Epithelial cell of prostate (primary cell): Measurements from ENCODE around the gene BACH2.
"Not testable (repeated sequence)": the region's sequence is repeated elsewhere in the genome, so short reads cannot be mapped to it uniquely, and the experiment has no call there.

ENCODE experiments used
- DNase-seq: peaks from one replicate; pipeline ENCODE4 v3.0.0-alpha.2; 2011; ENCODE audit warnings: low read depth, low spot score
- H3K27ac ChIP-seq: fragments of 450-650 bp; 2 replicates; pipeline ENCODE4 v1.5.1; 2017; ENCODE audit warnings: mild to moderate bottlenecking

Gene BACH2

GRCh38 chr6:90139272-90139817 is 157.3 kb downstream of the BACH2 start:
- no peak overlapping the region for H3K27ac ChIP-seq
- DNase-seq = no peak

GRCh38 chr6:90136837-90137568 is 159.6 kb downstream of the BACH2 start:
- no peak for DNase-seq
- no peak overlapping the region for H3K27ac ChIP-seq

- no peak for DNase-seq
Observed at GRCh38 chr6:90136176-90136575, 160.5 kb downstream of the BACH2 start.

GRCh38 chr6:90135667-90136066 is 161.0 kb downstream of the BACH2 start:
- DNase-seq = no peak
- H3K27ac ChIP-seq = no peak overlapping the region

More at GRCh38 chr6:90136176-90136575, 160.5 kb downstream of the BACH2 start:
- H3K27ac ChIP-seq = no peak overlapping the region

GRCh38 chr6:90133664-90134063 is 163.0 kb downstream of the BACH2 start:
- H3K27ac ChIP-seq, DNase-seq: not testable (repeated sequence)

- no peak overlapping the region for H3K27ac ChIP-seq
- DNase-seq = no peak
Observed at GRCh38 chr6:90131614-90132423, 164.8 kb downstream of the BACH2 start.

GRCh38 chr6:90131125-90131524 is 165.5 kb downstream of the BACH2 start:
- no peak overlapping the region for H3K27ac ChIP-seq
- no peak for DNase-seq

- DNase-seq = not testable (repeated sequence)
Observed at GRCh38 chr6:90128687-90129086, 168.0 kb downstream of the BACH2 start.

GRCh38 chr6:90127595-90127994 is 169.0 kb downstream of the BACH2 start:
- no peak for DNase-seq
- no peak overlapping the region for H3K27ac ChIP-seq

More at GRCh38 chr6:90128687-90129086, 168.0 kb downstream of the BACH2 start:
- not testable (repeated sequence) for H3K27ac ChIP-seq

- no peak for DNase-seq
- H3K27ac ChIP-seq = no peak overlapping the region
Observed at GRCh38 chr6:90126839-90127238, 169.8 kb downstream of the BACH2 start.

GRCh38 chr6:90126181-90126580 is 170.5 kb downstream of the BACH2 start:
- H3K27ac ChIP-seq = no peak overlapping the region
- DNase-seq = no peak

GRCh38 chr6:90124874-90125510 is 171.7 kb downstream of the BACH2 start:
- H3K27ac ChIP-seq = no peak overlapping the region
- DNase-seq = no peak

GRCh38 chr6:90123831-90124230 is 172.8 kb downstream of the BACH2 start:
- DNase-seq = no peak
- H3K27ac ChIP-seq = no peak overlapping the region

- DNase-seq = peak; percentile 16
- peak overlapping the region; percentile 4 for H3K27ac ChIP-seq
Observed at GRCh38 chr6:90121982-90122381, 174.7 kb downstream of the BACH2 start.

- no peak overlapping the region for H3K27ac ChIP-seq
- DNase-seq = no peak
Observed at GRCh38 chr6:90120327-90120726, 176.3 kb downstream of the BACH2 start.

- no peak for DNase-seq
- no peak overlapping the region for H3K27ac ChIP-seq
Observed at GRCh38 chr6:90119618-90120017, 177.0 kb downstream of the BACH2 start.

- H3K27ac ChIP-seq = no peak overlapping the region
- no peak for DNase-seq
Observed at GRCh38 chr6:90118581-90118980, 178.1 kb downstream of the BACH2 start.

GRCh38 chr6:90118069-90118468 is 178.6 kb downstream of the BACH2 start:
- H3K27ac ChIP-seq = no peak overlapping the region
- no peak for DNase-seq

GRCh38 chr6:90116126-90116525 is 180.5 kb downstream of the BACH2 start:
- not testable (repeated sequence) for H3K27ac ChIP-seq, DNase-seq

GRCh38 chr6:90113389-90113788 is 183.3 kb downstream of the BACH2 start:
- H3K27ac ChIP-seq = no peak overlapping the region
- no peak for DNase-seq

- no peak overlapping the region for H3K27ac ChIP-seq
- DNase-seq = no peak
Observed at GRCh38 chr6:90111387-90111786, 185.3 kb downstream of the BACH2 start.
